ENCODE measurements around the gene SNTA1.

- no peak for TF ChIP-seq CTCF (IDR thresholded peaks at IDR 0.05 in 8 of 11, conservative IDR thresholded peaks at IDR 0.05 in 3 of 11)
- TF ChIP-seq POLR2AphosphoS5 (IDR thresholded peaks at IDR 0.05) = no peak
Observed at GRCh38 chr20:33399924-33400323, 43.6 kb downstream of the SNTA1 start.

Measured in spleen (tissue), 7 donors.